ENCODE results near the gene CDKAL1. TPM values are rescaled to one million over a fixed set of nuclear protein-coding genes. Genes with fewer than 3 reads are reported as not detected.

The CDKAL1 gene
- total and polyA plus RNA-seq, 9 of the 15 experiments (the other 6 are each of a cell fraction or from before 2014, with no cell fraction given), result 11.2 to 36.3 (median 20.1) TPM

DNA sequence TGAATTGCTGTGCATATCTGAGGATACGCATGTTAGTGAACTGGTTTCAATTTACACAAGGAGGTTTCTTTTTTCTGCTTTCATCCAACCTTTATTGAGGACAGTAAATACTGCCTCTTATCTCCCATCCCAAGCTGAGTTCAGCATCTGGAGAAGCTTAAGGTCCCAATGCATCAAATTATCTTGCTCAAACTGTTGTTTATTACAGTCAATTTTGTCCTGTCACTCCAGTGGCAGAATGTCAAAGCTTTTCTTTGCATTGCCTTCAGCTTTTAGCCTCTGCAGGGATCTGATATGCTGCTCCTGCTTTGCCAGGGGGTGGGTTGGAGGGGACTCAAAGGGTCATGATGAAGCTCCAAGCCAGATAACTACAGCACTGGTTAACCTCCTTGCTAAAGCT, 623.9 kb downstream of the CDKAL1 start (continued):
- peak; percentile 63 to 81 for TF ChIP-seq KDM1A (IDR thresholded peaks at IDR 0.05)
- peak; percentile 91 for TF ChIP-seq CBFA2T3 (IDR thresholded peaks at IDR 0.05)
- TF ChIP-seq, protein P1, sequence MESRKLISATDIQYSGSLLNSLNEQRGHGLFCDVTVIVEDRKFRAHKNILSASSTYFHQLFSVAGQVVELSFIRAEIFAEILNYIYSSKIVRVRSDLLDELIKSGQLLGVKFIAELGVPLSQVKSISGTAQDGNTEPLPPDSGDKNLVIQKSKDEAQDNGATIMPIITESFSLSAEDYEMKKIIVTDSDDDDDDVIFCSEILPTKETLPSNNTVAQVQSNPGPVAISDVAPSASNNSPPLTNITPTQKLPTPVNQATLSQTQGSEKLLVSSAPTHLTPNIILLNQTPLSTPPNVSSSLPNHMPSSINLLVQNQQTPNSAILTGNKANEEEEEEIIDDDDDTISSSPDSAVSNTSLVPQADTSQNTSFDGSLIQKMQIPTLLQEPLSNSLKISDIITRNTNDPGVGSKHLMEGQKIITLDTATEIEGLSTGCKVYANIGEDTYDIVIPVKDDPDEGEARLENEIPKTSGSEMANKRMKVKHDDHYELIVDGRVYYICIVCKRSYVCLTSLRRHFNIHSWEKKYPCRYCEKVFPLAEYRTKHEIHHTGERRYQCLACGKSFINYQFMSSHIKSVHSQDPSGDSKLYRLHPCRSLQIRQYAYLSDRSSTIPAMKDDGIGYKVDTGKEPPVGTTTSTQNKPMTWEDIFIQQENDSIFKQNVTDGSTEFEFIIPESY (CRISPR knock-in tag; IDR thresholded peaks at IDR 0.05), result no peak
- no peak for TF ChIP-seq TAF15 (IDR thresholded peaks at IDR 0.05; ENCODE audit: low read depth, low read length)
- TF ChIP-seq NR3C1 (CRISPR knock-in tag; IDR thresholded peaks at IDR 0.05), result no peak
- TF ChIP-seq, protein P2, sequence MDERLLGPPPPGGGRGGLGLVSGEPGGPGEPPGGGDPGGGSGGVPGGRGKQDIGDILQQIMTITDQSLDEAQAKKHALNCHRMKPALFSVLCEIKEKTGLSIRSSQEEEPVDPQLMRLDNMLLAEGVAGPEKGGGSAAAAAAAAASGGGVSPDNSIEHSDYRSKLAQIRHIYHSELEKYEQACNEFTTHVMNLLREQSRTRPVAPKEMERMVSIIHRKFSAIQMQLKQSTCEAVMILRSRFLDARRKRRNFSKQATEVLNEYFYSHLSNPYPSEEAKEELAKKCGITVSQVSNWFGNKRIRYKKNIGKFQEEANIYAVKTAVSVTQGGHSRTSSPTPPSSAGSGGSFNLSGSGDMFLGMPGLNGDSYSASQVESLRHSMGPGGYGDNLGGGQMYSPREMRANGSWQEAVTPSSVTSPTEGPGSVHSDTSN (CRISPR knock-in tag; IDR thresholded peaks at IDR 0.05; ENCODE audit: low read depth), result no peak
- TF ChIP-seq, protein P2 (tag; conservative IDR thresholded peaks at IDR 0.05; ENCODE audit: low read depth), result peak; percentile 74
- peak; percentile 80 for TF ChIP-seq GATA2 (CRISPR knock-in tag; IDR thresholded peaks at IDR 0.05)
- no peak for TF ChIP-seq SMARCE1 (IDR thresholded peaks at IDR 0.05)
- TF ChIP-seq ESRRB (CRISPR knock-in tag; IDR thresholded peaks at IDR 0.05; ENCODE audit: borderline replicate concordance), result no peak

Measured in K562 (cell line).